ENCODE data around the gene SRRM4.

SRRM4 gene

GRCh38 chr12:119180380-119181040 is 199.2 kb downstream of the SRRM4 start:
- H3K4me3 ChIP-seq (ENCODE audit: low read depth, low read length): peak overlapping the region; percentile 42
- no peak for DNase-seq (ENCODE audit: low read depth)

- peak overlapping the region; percentile 42 for H3K4me3 ChIP-seq (ENCODE audit: low read depth, low read length)
- no peak for DNase-seq (ENCODE audit: low read depth)
Measured at GRCh38 chr12:119181202-119181601, 199.9 kb downstream of the SRRM4 start.

- no peak overlapping the region for H3K4me3 ChIP-seq (ENCODE audit: low read depth, low read length)
- DNase-seq (ENCODE audit: low read depth): no peak
Measured at GRCh38 chr12:119181944-119182343, 200.6 kb downstream of the SRRM4 start.

GRCh38 chr12:119182701-119183493 is 201.6 kb downstream of the SRRM4 start:
- H3K4me3 ChIP-seq (ENCODE audit: low read depth, low read length): no peak overlapping the region
- no peak for DNase-seq (ENCODE audit: low read depth)

- H3K4me3 ChIP-seq (ENCODE audit: low read depth, low read length): no peak overlapping the region
- no peak for DNase-seq (ENCODE audit: low read depth)
Measured at GRCh38 chr12:119183942-119184695, 202.8 kb downstream of the SRRM4 start.

- DNase-seq (ENCODE audit: low read depth): no peak
- H3K4me3 ChIP-seq (ENCODE audit: low read depth, low read length): no peak overlapping the region
Measured at GRCh38 chr12:119195256-119195655, 213.9 kb downstream of the SRRM4 start.

GRCh38 chr12:119198440-119198839 is 217.1 kb downstream of the SRRM4 start:
- no peak for DNase-seq (ENCODE audit: low read depth)
- no peak overlapping the region for H3K4me3 ChIP-seq (ENCODE audit: low read depth, low read length)

- no peak overlapping the region for H3K4me3 ChIP-seq (ENCODE audit: low read depth, low read length)
- DNase-seq (ENCODE audit: low read depth): no peak
Measured at GRCh38 chr12:119200601-119201000, 219.3 kb downstream of the SRRM4 start.

- DNase-seq (ENCODE audit: low read depth): no peak
- H3K4me3 ChIP-seq (ENCODE audit: low read depth, low read length): no peak overlapping the region
Measured at GRCh38 chr12:119201789-119202543, 220.6 kb downstream of the SRRM4 start.

GRCh38 chr12:119202544-119202943 is 221.2 kb downstream of the SRRM4 start:
- no peak overlapping the region for H3K4me3 ChIP-seq (ENCODE audit: low read depth, low read length)
- no peak for DNase-seq (ENCODE audit: low read depth)

GRCh38 chr12:119204131-119204530 is 222.8 kb downstream of the SRRM4 start:
- no peak for DNase-seq (ENCODE audit: low read depth)
- no peak overlapping the region for H3K4me3 ChIP-seq (ENCODE audit: low read depth, low read length)

GRCh38 chr12:119204671-119205285 is 223.4 kb downstream of the SRRM4 start:
- no peak for DNase-seq (ENCODE audit: low read depth)
- H3K4me3 ChIP-seq (ENCODE audit: low read depth, low read length): no peak overlapping the region

GRCh38 chr12:119206348-119207062 is 225.2 kb downstream of the SRRM4 start:
- H3K4me3 ChIP-seq (ENCODE audit: low read depth, low read length): no peak overlapping the region

GRCh38 chr12:119207063-119207560 is 225.8 kb downstream of the SRRM4 start:
- no peak for DNase-seq (ENCODE audit: low read depth)

More at GRCh38 chr12:119206348-119207062, 225.2 kb downstream of the SRRM4 start:
- DNase-seq (ENCODE audit: low read depth): no peak

GRCh38 chr12:119208626-119209061 is 227.3 kb downstream of the SRRM4 start:
- no peak overlapping the region for H3K4me3 ChIP-seq (ENCODE audit: low read depth, low read length)
- DNase-seq (ENCODE audit: low read depth): peak; percentile 32

More at GRCh38 chr12:119207063-119207560, 225.8 kb downstream of the SRRM4 start:
- no peak overlapping the region for H3K4me3 ChIP-seq (ENCODE audit: low read depth, low read length)

GRCh38 chr12:119211884-119212283 is 230.5 kb downstream of the SRRM4 start:
- no peak overlapping the region for H3K4me3 ChIP-seq (ENCODE audit: low read depth, low read length)
- no peak for DNase-seq (ENCODE audit: low read depth)

Data from skeletal muscle cell (primary cell).